ENCODE results near the gene KLHL15. TPM values are rescaled to one million over a fixed set of nuclear protein-coding genes. Genes with fewer than 3 reads are reported as not detected.
A peak's percentile ranks its signal among the peaks of the same experiment; 100 is the strongest.

The KLHL15 gene
- total and polyA plus RNA-seq, 10 donors, result 1.5 to 13.9 (median 8.6) TPM

GRCh38 chrX:24025741-24026403, 1.1 kb downstream of the KLHL15 start:
- H3K27me3 ChIP-seq (replicated peaks in 1 of 7), result peaks cover 0 to 6% (median 0%) of the 10 kb centered on the region in 7 donors
- peak overlapping the region; percentile 83 to 98 (median 96) for H3K27ac ChIP-seq
- no peaks in the 10 kb centered on the region for H3K36me3 ChIP-seq
- H3K4me1 ChIP-seq, result peaks cover 0 to 21% (median 4%) of the 10 kb centered on the region in 6 donors
- no peaks in the 10 kb centered on the region for H3K9me3 ChIP-seq
- DNase-seq, result no peak
- peak overlapping the region; percentile 28 to 88 (median 52) for H3K4me3 ChIP-seq
- intact Hi-C loops (cut with DNase I; ENCODE audit: low total_unique reads), result no loop called here
- 0 to 28% (median 1%) methylated on average over 9 to 45 of the region's 46 CpGs for WGBS, 5 donors
- peak in 1 of 3 donors; percentile 7 for TF ChIP-seq POLR2AphosphoS5 (IDR thresholded peaks at IDR 0.05)
- no peak for TF ChIP-seq POLR2A (IDR thresholded peaks at IDR 0.05)
- TF ChIP-seq CTCF (IDR thresholded peaks at IDR 0.05 in 8 of 11, conservative IDR thresholded peaks at IDR 0.05 in 3 of 11), result no peak

GRCh38 chrX:24024819-24025740, 1.9 kb downstream of the KLHL15 start:
- H3K4me3 ChIP-seq, result peak overlapping the region; percentile 46 to 88 (median 62)
- H3K4me1 ChIP-seq, result peaks cover 0 to 29% (median 11%) of the 10 kb centered on the region in 6 donors
- peak overlapping the region; percentile 88 to 98 (median 96) for H3K27ac ChIP-seq
- peaks cover 0 to 6% (median 0%) of the 10 kb centered on the region in 7 donors for H3K27me3 ChIP-seq (replicated peaks in 1 of 7)
- peak in 5 of 11 experiments; percentile 35 to 70 (median 53) for TF ChIP-seq CTCF (IDR thresholded peaks at IDR 0.05 in 8 of 11, conservative IDR thresholded peaks at IDR 0.05 in 3 of 11)
- TF ChIP-seq POLR2AphosphoS5 (IDR thresholded peaks at IDR 0.05), result peak; percentile 97 to 98 (median 97)
- peak; percentile 41 to 91 (median 54) for TF ChIP-seq POLR2A (IDR thresholded peaks at IDR 0.05)
- WGBS, 5 donors, result 0 to 40% (median 1%) methylated on average over 11 to 102 of the region's 111 CpGs
- no peaks in the 10 kb centered on the region for H3K9me3 ChIP-seq
- peak; percentile 95 for DNase-seq
- intact Hi-C loops (cut with DNase I; ENCODE audit: low total_unique reads), result no loop called here
- no peaks in the 10 kb centered on the region for H3K36me3 ChIP-seq

- DNase-seq, result no peak
- no peak for TF ChIP-seq CTCF (IDR thresholded peaks at IDR 0.05 in 8 of 11, conservative IDR thresholded peaks at IDR 0.05 in 3 of 11)
- TF ChIP-seq POLR2A (IDR thresholded peaks at IDR 0.05), result no peak
- no peak for TF ChIP-seq POLR2AphosphoS5 (IDR thresholded peaks at IDR 0.05)
- H3K9me3 ChIP-seq, result no peaks in the 10 kb centered on the region
- peak overlapping the region; percentile 46 to 88 (median 62) for H3K4me3 ChIP-seq
- whole genome bisulfite sequencing, 5 donors, result 0 to 44% (median 2%) methylated on average over 19 of the region's 19 CpGs
- peak overlapping the region; percentile 88 to 98 (median 96) for H3K27ac ChIP-seq
- no peaks in the 10 kb centered on the region for H3K36me3 ChIP-seq
- H3K4me1 ChIP-seq, result peaks cover 0 to 39% (median 12%) of the 10 kb centered on the region in 6 donors
- intact Hi-C loops (cut with DNase I; ENCODE audit: low total_unique reads), result no loop called here
- peaks cover 0 to 6% (median 0%) of the 10 kb centered on the region in 7 donors for H3K27me3 ChIP-seq (replicated peaks in 1 of 7)
Measured at GRCh38 chrX:24023972-24024669, 2.9 kb downstream of the KLHL15 start.

All from spleen (tissue), 11 donors.